H1 (cell line): ENCODE results near the gene CFAP221. TPM values are rescaled to one million over a fixed set of nuclear protein-coding genes. Genes with fewer than 3 reads are reported as not detected.

Source experiments
- BCL11A ChIP-seq, 2 experiments: IDR thresholded peaks; one replicate each; pipeline ENCODE4 v1.6.1; 2011; ENCODE audit warnings: low read depth in 2 of 2, low read length in 2 of 2, mild to moderate bottlenecking in 2 of 2
- CBX5 ChIP-seq: fragments of 300-800, 300-1000 bp; sonication (generic); IDR thresholded peaks from 2 replicates; pipeline ENCODE4 v1.7.1; 2016; ENCODE audit warnings: antibody characterized with exemption, low read length, low read depth
- CREB1 ChIP-seq: IDR thresholded peaks from 2 replicates; pipeline ENCODE4 v1.6.1; 2012; ENCODE audit warnings: inconsistent platforms
- FOSL1 ChIP-seq: IDR thresholded peaks from 2 replicates; pipeline ENCODE4 v1.6.1; 2011; ENCODE audit warnings: mild to moderate bottlenecking, low read depth, low read length, moderate library complexity; ENCODE audit not compliant: insufficient read depth
- GABPA ChIP-seq: IDR thresholded peaks from 2 replicates; pipeline ENCODE4 v1.6.1; 2011; ENCODE audit warnings: mild to moderate bottlenecking, low read length, moderate library complexity, borderline replicate concordance; ENCODE audit not compliant: insufficient read depth
- NANOG ChIP-seq: IDR thresholded peaks from 2 replicates; pipeline ENCODE4 v1.6.1; 2011; ENCODE audit warnings: low read length, low read depth, mild to moderate bottlenecking, inconsistent platforms; ENCODE audit not compliant: insufficient read depth, poor library complexity, severe bottlenecking
- PHF8 ChIP-seq: fragments of 200-600 bp; sonication (generic); conservative IDR thresholded peaks from 2 replicates; pipeline ENCODE4 v1.7.1; 2012; ENCODE audit warnings: low read depth, mild to moderate bottlenecking, inconsistent platforms, low read length, moderate library complexity
- SP1 ChIP-seq: IDR thresholded peaks from 2 replicates; pipeline ENCODE4 v1.6.1; 2011; ENCODE audit warnings: low read depth, low read length
- TEAD4 ChIP-seq: IDR thresholded peaks from 2 replicates; pipeline ENCODE4 v1.6.1; 2012; ENCODE audit warnings: low read depth, low read length, inconsistent platforms, mixed read lengths
- polyA plus RNA-seq, 7 experiments: library from polyadenylated mRNA; depleted of rRNA in 3 of 7; stranded (reverse) in 5 of 7; unstranded in 2 of 7; fragments of >200 nt in 5 of 7; fragments of 200-250 nt in 2 of 7; gene quantifications; 1 replicate in 5 of 7; 2 replicates in 1 of 7; 4 replicates in 1 of 7; pipeline versions ENCODE4 v1.2.1 to v1.2.3, GENCODE V29; 2011 to 2013; ENCODE audit warnings: missing spikeins in 2 of 7, mixed read lengths in 2 of 7
- total RNA-seq: library from RNA; stranded (reverse); fragmentation: NEBNext Ultra II Directional; extraction: Animal tissue kit (Norgen Biotek cat#: 25700); gene quantifications from 2 replicates; pipeline ENCODE4 v1.2.1, GENCODE V29; 2021
- TF ChIP-seq, protein P1 (sequence below): fragments of 300-600 bp; sonication (generic); IDR thresholded peaks from 2 replicates; pipeline ENCODE4 v1.7.1; 2012; ENCODE audit warnings: low read length, moderate library complexity, mild to moderate bottlenecking, inconsistent platforms; ENCODE audit not compliant: insufficient replicate concordance

CFAP221 gene
- total and polyA plus RNA-seq, 2 of the 8 experiments (the other 6 are each of a cell fraction or from before 2014, with no cell fraction given): 0.14 to 0.71 TPM

DNA sequence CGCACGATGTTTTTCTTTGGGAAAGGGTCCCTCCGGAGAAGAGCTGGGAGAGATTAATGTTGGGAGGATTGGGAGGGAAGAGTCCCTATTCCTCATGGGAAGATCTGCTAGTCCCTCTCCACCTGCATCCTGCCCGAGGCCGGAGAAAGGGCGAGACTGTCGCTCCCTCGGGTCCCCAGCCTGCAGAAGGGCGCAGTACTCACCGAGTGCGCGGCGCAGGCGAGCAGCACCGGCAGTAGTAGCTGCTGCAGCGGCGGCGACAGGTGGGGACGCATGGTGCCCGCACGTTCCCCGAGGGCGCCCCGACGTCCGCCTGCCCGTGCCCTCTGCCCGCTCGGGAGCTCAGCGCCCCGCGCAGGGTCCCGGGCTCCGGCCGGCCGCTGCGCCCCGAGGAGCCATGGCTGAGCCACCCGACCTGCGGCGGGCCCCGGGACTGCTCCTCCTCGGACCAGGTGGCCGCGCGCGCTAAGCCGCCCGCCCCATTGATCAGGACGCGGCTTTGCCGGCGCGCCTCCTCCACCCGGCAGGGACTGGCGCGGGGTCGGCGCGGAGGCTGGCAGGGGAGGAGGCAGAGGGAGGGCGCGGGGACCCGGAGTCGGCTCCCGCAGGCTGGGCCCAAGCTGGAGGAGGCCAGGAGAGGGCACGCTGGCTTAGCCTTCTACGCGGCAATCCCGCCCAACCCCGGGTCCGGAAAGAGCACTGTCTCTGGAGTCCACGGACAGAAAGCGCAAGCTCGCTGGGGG, 20.1 kb upstream of the CFAP221 start, which contains the start of gene SCTR (continued):
- TF ChIP-seq, protein P1, sequence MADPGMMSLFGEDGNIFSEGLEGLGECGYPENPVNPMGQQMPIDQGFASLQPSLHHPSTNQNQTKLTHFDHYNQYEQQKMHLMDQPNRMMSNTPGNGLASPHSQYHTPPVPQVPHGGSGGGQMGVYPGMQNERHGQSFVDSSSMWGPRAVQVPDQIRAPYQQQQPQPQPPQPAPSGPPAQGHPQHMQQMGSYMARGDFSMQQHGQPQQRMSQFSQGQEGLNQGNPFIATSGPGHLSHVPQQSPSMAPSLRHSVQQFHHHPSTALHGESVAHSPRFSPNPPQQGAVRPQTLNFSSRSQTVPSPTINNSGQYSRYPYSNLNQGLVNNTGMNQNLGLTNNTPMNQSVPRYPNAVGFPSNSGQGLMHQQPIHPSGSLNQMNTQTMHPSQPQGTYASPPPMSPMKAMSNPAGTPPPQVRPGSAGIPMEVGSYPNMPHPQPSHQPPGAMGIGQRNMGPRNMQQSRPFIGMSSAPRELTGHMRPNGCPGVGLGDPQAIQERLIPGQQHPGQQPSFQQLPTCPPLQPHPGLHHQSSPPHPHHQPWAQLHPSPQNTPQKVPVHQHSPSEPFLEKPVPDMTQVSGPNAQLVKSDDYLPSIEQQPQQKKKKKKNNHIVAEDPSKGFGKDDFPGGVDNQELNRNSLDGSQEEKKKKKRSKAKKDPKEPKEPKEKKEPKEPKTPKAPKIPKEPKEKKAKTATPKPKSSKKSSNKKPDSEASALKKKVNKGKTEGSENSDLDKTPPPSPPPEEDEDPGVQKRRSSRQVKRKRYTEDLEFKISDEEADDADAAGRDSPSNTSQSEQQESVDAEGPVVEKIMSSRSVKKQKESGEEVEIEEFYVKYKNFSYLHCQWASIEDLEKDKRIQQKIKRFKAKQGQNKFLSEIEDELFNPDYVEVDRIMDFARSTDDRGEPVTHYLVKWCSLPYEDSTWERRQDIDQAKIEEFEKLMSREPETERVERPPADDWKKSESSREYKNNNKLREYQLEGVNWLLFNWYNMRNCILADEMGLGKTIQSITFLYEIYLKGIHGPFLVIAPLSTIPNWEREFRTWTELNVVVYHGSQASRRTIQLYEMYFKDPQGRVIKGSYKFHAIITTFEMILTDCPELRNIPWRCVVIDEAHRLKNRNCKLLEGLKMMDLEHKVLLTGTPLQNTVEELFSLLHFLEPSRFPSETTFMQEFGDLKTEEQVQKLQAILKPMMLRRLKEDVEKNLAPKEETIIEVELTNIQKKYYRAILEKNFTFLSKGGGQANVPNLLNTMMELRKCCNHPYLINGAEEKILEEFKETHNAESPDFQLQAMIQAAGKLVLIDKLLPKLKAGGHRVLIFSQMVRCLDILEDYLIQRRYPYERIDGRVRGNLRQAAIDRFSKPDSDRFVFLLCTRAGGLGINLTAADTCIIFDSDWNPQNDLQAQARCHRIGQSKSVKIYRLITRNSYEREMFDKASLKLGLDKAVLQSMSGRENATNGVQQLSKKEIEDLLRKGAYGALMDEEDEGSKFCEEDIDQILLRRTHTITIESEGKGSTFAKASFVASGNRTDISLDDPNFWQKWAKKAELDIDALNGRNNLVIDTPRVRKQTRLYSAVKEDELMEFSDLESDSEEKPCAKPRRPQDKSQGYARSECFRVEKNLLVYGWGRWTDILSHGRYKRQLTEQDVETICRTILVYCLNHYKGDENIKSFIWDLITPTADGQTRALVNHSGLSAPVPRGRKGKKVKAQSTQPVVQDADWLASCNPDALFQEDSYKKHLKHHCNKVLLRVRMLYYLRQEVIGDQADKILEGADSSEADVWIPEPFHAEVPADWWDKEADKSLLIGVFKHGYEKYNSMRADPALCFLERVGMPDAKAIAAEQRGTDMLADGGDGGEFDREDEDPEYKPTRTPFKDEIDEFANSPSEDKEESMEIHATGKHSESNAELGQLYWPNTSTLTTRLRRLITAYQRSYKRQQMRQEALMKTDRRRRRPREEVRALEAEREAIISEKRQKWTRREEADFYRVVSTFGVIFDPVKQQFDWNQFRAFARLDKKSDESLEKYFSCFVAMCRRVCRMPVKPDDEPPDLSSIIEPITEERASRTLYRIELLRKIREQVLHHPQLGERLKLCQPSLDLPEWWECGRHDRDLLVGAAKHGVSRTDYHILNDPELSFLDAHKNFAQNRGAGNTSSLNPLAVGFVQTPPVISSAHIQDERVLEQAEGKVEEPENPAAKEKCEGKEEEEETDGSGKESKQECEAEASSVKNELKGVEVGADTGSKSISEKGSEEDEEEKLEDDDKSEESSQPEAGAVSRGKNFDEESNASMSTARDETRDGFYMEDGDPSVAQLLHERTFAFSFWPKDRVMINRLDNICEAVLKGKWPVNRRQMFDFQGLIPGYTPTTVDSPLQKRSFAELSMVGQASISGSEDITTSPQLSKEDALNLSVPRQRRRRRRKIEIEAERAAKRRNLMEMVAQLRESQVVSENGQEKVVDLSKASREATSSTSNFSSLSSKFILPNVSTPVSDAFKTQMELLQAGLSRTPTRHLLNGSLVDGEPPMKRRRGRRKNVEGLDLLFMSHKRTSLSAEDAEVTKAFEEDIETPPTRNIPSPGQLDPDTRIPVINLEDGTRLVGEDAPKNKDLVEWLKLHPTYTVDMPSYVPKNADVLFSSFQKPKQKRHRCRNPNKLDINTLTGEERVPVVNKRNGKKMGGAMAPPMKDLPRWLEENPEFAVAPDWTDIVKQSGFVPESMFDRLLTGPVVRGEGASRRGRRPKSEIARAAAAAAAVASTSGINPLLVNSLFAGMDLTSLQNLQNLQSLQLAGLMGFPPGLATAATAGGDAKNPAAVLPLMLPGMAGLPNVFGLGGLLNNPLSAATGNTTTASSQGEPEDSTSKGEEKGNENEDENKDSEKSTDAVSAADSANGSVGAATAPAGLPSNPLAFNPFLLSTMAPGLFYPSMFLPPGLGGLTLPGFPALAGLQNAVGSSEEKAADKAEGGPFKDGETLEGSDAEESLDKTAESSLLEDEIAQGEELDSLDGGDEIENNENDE: no peak
- TF ChIP-seq CBX5: no peak
- no peak for TF ChIP-seq CREB1
- no peak for TF ChIP-seq PHF8
- no peak for TF ChIP-seq NANOG
- TF ChIP-seq GABPA: no peak
- no peak for TF ChIP-seq SP1
- no peak for TF ChIP-seq TEAD4
- no peak for TF ChIP-seq BCL11A (IDR thresholded peaks at IDR 0.05; ENCODE audit: low read depth in 2 of 2, low read length in 2 of 2)
- no peak for TF ChIP-seq FOSL1
